ENCODE data around the gene SNX9. TPM values are rescaled to one million over a fixed set of nuclear protein-coding genes. Genes with fewer than 3 reads are reported as not detected.

The SNX9 gene
- total RNA-seq, 2 experiments from 2014 or later: 44.9 to 45.1 TPM

DNA sequence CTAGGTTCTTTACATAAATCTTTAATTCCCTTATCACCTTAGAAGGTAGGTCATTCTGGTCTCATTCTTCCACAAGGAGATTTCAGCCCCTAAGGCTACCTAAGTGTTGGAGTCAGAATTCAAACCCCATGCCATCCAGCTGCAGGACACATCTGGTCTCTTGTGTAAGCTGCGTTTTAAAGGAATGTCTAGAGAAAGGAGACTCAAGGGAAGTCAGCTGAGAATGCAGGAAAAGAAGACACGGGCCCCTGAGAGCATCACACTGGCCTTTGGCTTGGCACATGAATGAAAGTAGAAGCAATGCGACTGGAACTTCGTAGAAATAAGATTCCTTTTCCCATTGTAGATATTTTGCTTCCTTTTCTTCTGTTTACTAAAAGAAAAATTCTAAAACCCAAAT lies 82.0 kb downstream of the SNX9 start:
- Mint-ChIP-seq H3K36me3 (ENCODE audit: low read depth) (peaks cover 56% of the 10 kb centered on the region), H3K4me1 (ENCODE audit: low read depth) (peaks cover 27% of the 10 kb centered on the region), H3K4me3 (no peak overlapping the region), H3K27me3 (no peaks in the 10 kb centered on the region), H3K27ac (no peak overlapping the region), H3K9me3 (no peaks in the 10 kb centered on the region)
- CTCF ChIA-PET: interaction anchor here (1.7 kb wide), 1 partner anchor 12 kb away, joined by 5 read pairs; no protein-coding TSS in a partner anchor
- intact Hi-C loops (cut with micrococcal nuclease): no loop called here
- TF ChIP-seq, protein P1, sequence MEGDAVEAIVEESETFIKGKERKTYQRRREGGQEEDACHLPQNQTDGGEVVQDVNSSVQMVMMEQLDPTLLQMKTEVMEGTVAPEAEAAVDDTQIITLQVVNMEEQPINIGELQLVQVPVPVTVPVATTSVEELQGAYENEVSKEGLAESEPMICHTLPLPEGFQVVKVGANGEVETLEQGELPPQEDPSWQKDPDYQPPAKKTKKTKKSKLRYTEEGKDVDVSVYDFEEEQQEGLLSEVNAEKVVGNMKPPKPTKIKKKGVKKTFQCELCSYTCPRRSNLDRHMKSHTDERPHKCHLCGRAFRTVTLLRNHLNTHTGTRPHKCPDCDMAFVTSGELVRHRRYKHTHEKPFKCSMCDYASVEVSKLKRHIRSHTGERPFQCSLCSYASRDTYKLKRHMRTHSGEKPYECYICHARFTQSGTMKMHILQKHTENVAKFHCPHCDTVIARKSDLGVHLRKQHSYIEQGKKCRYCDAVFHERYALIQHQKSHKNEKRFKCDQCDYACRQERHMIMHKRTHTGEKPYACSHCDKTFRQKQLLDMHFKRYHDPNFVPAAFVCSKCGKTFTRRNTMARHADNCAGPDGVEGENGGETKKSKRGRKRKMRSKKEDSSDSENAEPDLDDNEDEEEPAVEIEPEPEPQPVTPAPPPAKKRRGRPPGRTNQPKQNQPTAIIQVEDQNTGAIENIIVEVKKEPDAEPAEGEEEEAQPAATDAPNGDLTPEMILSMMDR (IDR thresholded peaks at IDR 0.05): no peak
- ATAC-seq: no peak
- DNase-seq: no peak
- POLR2A ChIA-PET: no interaction called here

DNA sequence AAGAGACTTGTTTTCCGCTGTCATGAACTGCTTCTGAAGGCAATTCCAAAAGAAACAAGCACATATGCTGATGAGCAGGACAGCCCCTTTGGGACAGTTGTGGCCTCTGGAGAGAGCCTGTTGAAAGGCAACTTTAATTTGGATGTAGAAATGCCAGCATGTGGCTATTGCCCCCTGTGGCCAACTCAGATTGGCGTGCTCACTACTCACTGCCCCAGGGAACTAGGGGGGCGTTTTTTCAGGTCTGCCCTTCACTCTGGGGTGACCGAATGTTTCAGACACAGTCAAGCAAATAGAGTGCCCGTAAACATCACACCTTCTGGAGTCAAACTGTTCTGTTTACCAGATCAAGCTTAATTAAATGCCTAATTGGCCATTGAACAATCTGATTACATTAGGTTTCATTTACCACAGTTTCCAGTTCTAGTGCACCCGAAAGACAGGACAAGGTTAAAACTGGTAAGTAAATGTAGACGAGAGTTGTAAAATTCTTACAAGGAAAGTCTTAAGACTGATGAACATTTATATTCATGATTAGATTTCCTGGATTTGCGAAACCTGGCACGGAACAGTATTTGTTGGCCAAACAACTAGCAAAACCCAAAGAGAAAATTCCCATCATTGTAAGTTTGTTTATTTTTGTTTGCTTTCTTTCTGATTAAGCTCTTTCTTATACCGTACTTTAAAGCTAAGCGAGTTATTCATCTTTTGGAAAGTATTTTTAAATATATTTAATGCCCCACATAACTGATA lies 82.7 kb downstream of the SNX9 start:
- H3K27ac Mint-ChIP-seq: no peak overlapping the region
- DNase-seq (no peak), ATAC-seq (no peak)
- peaks cover 26% of the 10 kb centered on the region for H3K4me1 Mint-ChIP-seq (ENCODE audit: low read depth)
- TF ChIP-seq, protein P1 (IDR thresholded peaks at IDR 0.05): no peak
- peaks cover 63% of the 10 kb centered on the region for H3K36me3 Mint-ChIP-seq (ENCODE audit: low read depth)
- ChIA-PET CTCF (interaction anchor here (1.1 to 1.7 kb wide), 4 partner anchors 13 to 150 kb away, joined by 3 to 7 read pairs (median 4); no protein-coding TSS in a partner anchor), POLR2A (interaction anchor here (0.6 kb wide), 1 partner anchor 69 kb away, joined by 3 read pairs; no protein-coding TSS in a partner anchor)
- intact Hi-C loops (cut with micrococcal nuclease): no loop called here
- no peaks in the 10 kb centered on the region for H3K27me3 Mint-ChIP-seq
- H3K9me3 Mint-ChIP-seq: no peaks in the 10 kb centered on the region
- no peak overlapping the region for H3K4me3 Mint-ChIP-seq

DNA sequence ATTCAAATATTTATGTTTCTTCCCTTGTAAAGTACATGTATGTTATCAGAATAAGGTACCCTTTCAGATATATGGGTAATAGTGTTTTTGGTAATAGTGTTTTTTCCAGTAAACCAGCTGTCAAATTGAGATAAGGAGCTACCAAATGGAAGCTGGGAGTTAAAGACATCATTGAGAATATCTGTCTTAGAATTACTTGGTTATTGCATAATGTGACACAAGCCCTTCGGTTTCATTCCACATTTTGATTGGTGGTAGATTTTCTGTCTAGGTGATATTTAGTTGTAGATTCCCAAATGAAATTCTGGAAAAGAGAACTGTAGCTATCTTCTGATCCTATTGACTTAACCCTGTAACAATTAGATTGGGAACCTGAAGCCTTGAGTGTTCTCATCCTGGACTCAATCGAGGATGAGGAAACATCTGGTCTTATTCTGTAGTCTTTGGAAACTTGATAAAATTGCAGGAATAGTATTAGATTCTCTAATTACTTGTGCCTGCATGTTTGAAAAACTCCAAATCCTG lies 83.6 kb downstream of the SNX9 start:
- H3K27me3 Mint-ChIP-seq: no peaks in the 10 kb centered on the region
- no peak for ATAC-seq
- no peak overlapping the region for H3K4me3 Mint-ChIP-seq
- DNase-seq: no peak
- TF ChIP-seq, protein P1 (IDR thresholded peaks at IDR 0.05): no peak
- H3K9me3 Mint-ChIP-seq: no peaks in the 10 kb centered on the region
- CTCF ChIA-PET: interaction anchor here (0.6 to 2.2 kb wide), 9 partner anchors 13 to 313 kb away, joined by 3 to 7 read pairs (median 4); partner anchors contain the start of gene SYNJ2
- H3K27ac Mint-ChIP-seq: no peak overlapping the region
- peaks cover 28% of the 10 kb centered on the region for H3K4me1 Mint-ChIP-seq (ENCODE audit: low read depth)
- POLR2A ChIA-PET: interaction anchor here (0.6 kb wide), 1 partner anchor 69 kb away, joined by 3 read pairs; no protein-coding TSS in a partner anchor
- intact Hi-C loops (cut with micrococcal nuclease): no loop called here
- H3K36me3 Mint-ChIP-seq (ENCODE audit: low read depth): peaks cover 63% of the 10 kb centered on the region

DNA sequence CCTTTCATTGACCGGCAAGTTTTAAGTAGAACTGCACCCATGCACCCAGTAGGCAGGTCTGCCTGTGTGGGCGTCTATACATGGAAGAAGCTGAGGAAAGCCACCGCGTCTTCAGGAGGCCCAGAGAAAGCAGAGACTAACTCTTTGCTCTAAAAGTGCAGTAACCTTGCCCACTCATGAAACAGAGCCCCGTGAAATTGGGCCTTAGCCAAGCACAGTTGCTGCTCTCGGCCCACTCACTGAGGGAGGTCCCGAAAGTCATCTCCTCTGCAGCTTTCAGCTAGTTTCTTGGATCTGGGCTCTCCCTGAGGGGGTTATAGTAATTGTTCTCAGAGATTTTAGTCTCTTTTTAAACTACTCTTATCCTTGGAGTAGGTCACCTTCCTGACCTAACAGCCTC lies 84.6 kb downstream of the SNX9 start:
- peaks cover 28% of the 10 kb centered on the region for H3K4me1 Mint-ChIP-seq (ENCODE audit: low read depth)
- H3K4me3 Mint-ChIP-seq: no peak overlapping the region
- ChIA-PET CTCF (interaction anchor here (1.3 to 2.2 kb wide), 8 partner anchors 14 to 165 kb away, joined by 3 to 11 read pairs (median 5); no protein-coding TSS in a partner anchor), POLR2A (interaction anchor here (1.3 to 1.4 kb wide), 2 partner anchors 10 to 20 kb away, joined by 3 to 6 read pairs; no protein-coding TSS in a partner anchor)
- H3K36me3 Mint-ChIP-seq (ENCODE audit: low read depth): peaks cover 61% of the 10 kb centered on the region
- H3K27me3 Mint-ChIP-seq: no peaks in the 10 kb centered on the region
- DNase-seq (peak; percentile 14), ATAC-seq (no peak)
- TF ChIP-seq, protein P1 (IDR thresholded peaks at IDR 0.05): no peak
- H3K27ac Mint-ChIP-seq: no peak overlapping the region
- intact Hi-C loops (cut with micrococcal nuclease): no loop called here
- no peaks in the 10 kb centered on the region for H3K9me3 Mint-ChIP-seq
